GM19351 (cell line): ENCODE data around the gene AKIRIN2.

Source experiments
- ATAC-seq: cut with Tn5 transposase; IDR thresholded peaks from one replicate; pipeline ENCODE4 v1.9.1; 2021; ENCODE audit warnings: mild to moderate bottlenecking, moderate library complexity; ENCODE audit not compliant: unreplicated experiment

The AKIRIN2 gene

GRCh38 chr6:87656857-87657256, 45.2 kb downstream of the AKIRIN2 start:
- peak; percentile 85 for ATAC-seq

- no peak for ATAC-seq
Measured at GRCh38 chr6:87655824-87656223, 46.2 kb downstream of the AKIRIN2 start.

GRCh38 chr6:87654875-87655454, 47.1 kb downstream of the AKIRIN2 start:
- no peak for ATAC-seq

- no peak for ATAC-seq
Measured at GRCh38 chr6:87654122-87654521, 47.9 kb downstream of the AKIRIN2 start.

- no peak for ATAC-seq
Measured at GRCh38 chr6:87653074-87653962, 48.7 kb downstream of the AKIRIN2 start.

GRCh38 chr6:87645080-87645479, 57.0 kb downstream of the AKIRIN2 start:
- ATAC-seq: no peak

- ATAC-seq: no peak
Measured at GRCh38 chr6:87641065-87641692, 60.9 kb downstream of the AKIRIN2 start.

GRCh38 chr6:87639373-87639772, 62.7 kb downstream of the AKIRIN2 start:
- ATAC-seq: no peak

- no peak for ATAC-seq
Measured at GRCh38 chr6:87637106-87637505, 64.9 kb downstream of the AKIRIN2 start.

GRCh38 chr6:87636315-87636714, 65.7 kb downstream of the AKIRIN2 start:
- peak; percentile 57 for ATAC-seq

GRCh38 chr6:87633851-87634250, 68.2 kb downstream of the AKIRIN2 start:
- ATAC-seq: no peak

GRCh38 chr6:87630746-87631145, 71.3 kb downstream of the AKIRIN2 start:
- ATAC-seq: no peak

GRCh38 chr6:87628881-87629280, 73.2 kb downstream of the AKIRIN2 start:
- ATAC-seq: no peak

- ATAC-seq: no peak
Measured at GRCh38 chr6:87628424-87628823, 73.6 kb downstream of the AKIRIN2 start.
